Urinary bladder (tissue), 2 donors: ENCODE results near the gene ERICH6B. TPM values are rescaled to one million over a fixed set of nuclear protein-coding genes. Genes with fewer than 3 reads are reported as not detected.

Source experiments
- polyA plus RNA-seq: library from polyadenylated mRNA; stranded (reverse); fragments of 200-250 nt; gene quantifications from one replicate; pipeline ENCODE4 v1.2.3, GENCODE V29; 2013
- small RNA-seq: library from RNA; depleted of rRNA; stranded (forward); fragments of <200 nt; gene quantifications from one replicate; pipeline ENCODE3, GENCODE V24; 2014
- total RNA-seq: library from RNA; depleted of rRNA; stranded (reverse); fragments of >200 nt; gene quantifications from one replicate; pipeline ENCODE4 v1.2.3, GENCODE V29; 2014
- donor health status: healthy.

Gene ERICH6B
- total and polyA plus RNA-seq, 2 donors: not detected

Small RNA genes lying within 50 kb of the gene (small RNA-seq; reads per million reads assigned to genes)
- gene RNA5SP27: not detected
- not detected for gene TIMM9P3

Other genes with a start within 250 kb of the ERICH6B start
- 11.9 TPM for gene SLC25A30, start 197.4 kb downstream of the ERICH6B start, total RNA-seq
- gene SLC25A30, start 197.4 kb downstream of the ERICH6B start, polyA plus RNA-seq: 9.0 TPM
- 70.4 TPM for gene COG3, start 150.8 kb downstream of the ERICH6B start, total RNA-seq
- gene COG3, start 150.8 kb downstream of the ERICH6B start, polyA plus RNA-seq: 16.9 TPM
- 0.21 TPM for gene CBY2, start 86.6 kb upstream of the ERICH6B start, total RNA-seq
- gene CBY2, start 86.6 kb upstream of the ERICH6B start, polyA plus RNA-seq: not detected
- gene SIAH3, start 236.0 kb upstream of the ERICH6B start, total RNA-seq: 0.16 TPM
- not detected for gene SIAH3, start 236.0 kb upstream of the ERICH6B start, polyA plus RNA-seq